Measurements from ENCODE around the gene SGMS1. TPM values are rescaled to one million over a fixed set of nuclear protein-coding genes. Genes with fewer than 3 reads are reported as not detected.
"Not testable (repeated sequence)": the region's sequence is repeated elsewhere in the genome, so short reads cannot be mapped to it uniquely, and the experiment has no call there.

Gene SGMS1
- total RNA-seq, 1 donor from 2014 or later, result 93.8 TPM

- Histone ChIP-seq H3K27me3 (no peaks in the 10 kb centered on the region), H3K9me3 (no peaks in the 10 kb centered on the region), H3K4me1 (peaks cover 38% of the 10 kb centered on the region), H3K36me3 (no peaks in the 10 kb centered on the region), H3K27ac (no peak overlapping the region), H3K4me3 (no peak overlapping the region)
- TF ChIP-seq CTCF (IDR thresholded peaks at IDR 0.05) (no peak), POLR2AphosphoS5 (IDR thresholded peaks at IDR 0.05; ENCODE audit: insufficient read depth in 1 of 2, low read depth in 1 of 2) (no peak), POLR2A (IDR thresholded peaks at IDR 0.05) (no peak)
- intact Hi-C loops (cut with DNase I), result no loop called here
- no peak for DNase-seq (ENCODE audit: extremely low spot score in 2 of 2)
Observed at GRCh38 chr10:50358925-50359687, 264.6 kb downstream of the SGMS1 start.

GRCh38 chr10:50358411-50358810 is 265.3 kb downstream of the SGMS1 start:
- Histone ChIP-seq H3K4me3 (no peak overlapping the region), H3K9me3 (no peaks in the 10 kb centered on the region), H3K4me1 (peaks cover 38% of the 10 kb centered on the region), H3K36me3 (no peaks in the 10 kb centered on the region), H3K27me3 (no peaks in the 10 kb centered on the region), H3K27ac (no peak overlapping the region)
- intact Hi-C loops (cut with DNase I), result no loop called here
- no peak for DNase-seq (ENCODE audit: extremely low spot score in 2 of 2)
- no peak for TF ChIP-seq CTCF (IDR thresholded peaks at IDR 0.05)
- no peak for TF ChIP-seq POLR2A (IDR thresholded peaks at IDR 0.05)
- TF ChIP-seq POLR2AphosphoS5 (IDR thresholded peaks at IDR 0.05; ENCODE audit: insufficient read depth in 1 of 2, low read depth in 1 of 2), result no peak

- H3K36me3 ChIP-seq; intact Hi-C loops (cut with DNase I); H3K4me3 ChIP-seq; H3K9me3 ChIP-seq; H3K27ac ChIP-seq; DNase-seq (ENCODE audit: extremely low spot score in 2 of 2); H3K27me3 ChIP-seq: not testable (repeated sequence)
- H3K4me1 ChIP-seq, result peaks cover 33% of the 10 kb centered on the region
Observed at GRCh38 chr10:50356481-50356832, 267.3 kb downstream of the SGMS1 start.

- DNase-seq (ENCODE audit: extremely low spot score in 2 of 2); H3K27ac ChIP-seq; intact Hi-C loops (cut with DNase I); H3K27me3 ChIP-seq; H3K9me3 ChIP-seq; H3K36me3 ChIP-seq; H3K4me3 ChIP-seq: not testable (repeated sequence)
- H3K4me1 ChIP-seq, result peaks cover 28% of the 10 kb centered on the region
Observed at GRCh38 chr10:50355693-50356480, 267.9 kb downstream of the SGMS1 start.

- no peaks in the 10 kb centered on the region for H3K36me3 ChIP-seq
- peaks cover 14% of the 10 kb centered on the region for H3K4me1 ChIP-seq
- H3K9me3 ChIP-seq, result no peaks in the 10 kb centered on the region
- DNase-seq (ENCODE audit: extremely low spot score in 2 of 2), result no peak
- intact Hi-C loops (cut with DNase I), result no loop called here
- no peak overlapping the region for H3K27ac ChIP-seq
- no peak overlapping the region for H3K4me3 ChIP-seq
- H3K27me3 ChIP-seq, result no peaks in the 10 kb centered on the region
- TF ChIP-seq POLR2AphosphoS5 (IDR thresholded peaks at IDR 0.05; ENCODE audit: insufficient read depth in 1 of 2, low read depth in 1 of 2) (no peak), POLR2A (IDR thresholded peaks at IDR 0.05) (no peak), CTCF (IDR thresholded peaks at IDR 0.05) (no peak)
Observed at GRCh38 chr10:50351483-50352146, 272.1 kb downstream of the SGMS1 start.

Measured in vagina (tissue), 2 donors.